CD14-positive monocyte (primary cell): ENCODE data around the gene TGFB1I1. TPM values are rescaled to one million over a fixed set of nuclear protein-coding genes. Genes with fewer than 3 reads are reported as not detected.

Experiments used
- DNase-seq, 3 donors: peaks; one replicate each; pipeline ENCODE4 v3.0.0-alpha.2; 2011 to 2022
- H2AFZ ChIP-seq: 2 replicates; pipeline ENCODE4 v1.6.0; 2012; ENCODE audit warnings: mild to moderate bottlenecking, low read depth, low read length, inconsistent platforms; ENCODE audit not compliant: insufficient read depth, poor library complexity, severe bottlenecking
- H3K27ac ChIP-seq, 2 donors: 1 replicate in 1 of 2; 2 replicates in 1 of 2; pipeline ENCODE4 v1.5.1; 2012 to 2013; ENCODE audit warnings: low read length in 2 of 2, control low read depth in 1 of 2, inconsistent platforms in 1 of 2, low read depth in 1 of 2, mild to moderate bottlenecking in 1 of 2
- H3K27me3 ChIP-seq, 2 donors: one replicate each; pipeline versions ENCODE4 v1.6.0 to v1.6.1; 2011 to 2013; ENCODE audit warnings: low read length in 2 of 2; ENCODE audit not compliant: control insufficient read depth in 2 of 2, insufficient read depth in 2 of 2
- H3K36me3 ChIP-seq, 2 donors: replicated peaks in 1 of 2; 1 replicate in 1 of 2; 2 replicates in 1 of 2; pipeline versions ENCODE4 v1.5.1 to v1.6.1; 2012 to 2013; ENCODE audit warnings: low read length in 2 of 2, control low read depth in 1 of 2, inconsistent platforms in 1 of 2, mild to moderate bottlenecking in 1 of 2; ENCODE audit not compliant: insufficient read depth in 2 of 2, control insufficient read depth in 1 of 2
- H3K4me1 ChIP-seq, 2 donors: 1 replicate in 1 of 2; 2 replicates in 1 of 2; pipeline versions ENCODE4 v1.5.1 to v1.6.1; 2012 to 2013; ENCODE audit warnings: low read length in 2 of 2, control low read depth in 1 of 2, inconsistent platforms in 1 of 2, mild to moderate bottlenecking in 1 of 2, moderate library complexity in 1 of 2; ENCODE audit not compliant: insufficient read depth in 2 of 2, control insufficient read depth in 1 of 2
- H3K4me2 ChIP-seq: replicated peaks from 2 replicates; pipeline ENCODE3; 2012; ENCODE audit warnings: low read length, moderate library complexity, mild to moderate bottlenecking; ENCODE audit not compliant: poor library complexity, severe bottlenecking; ENCODE audit errors: extremely low read depth
- H3K4me3 ChIP-seq, 3 experiments: fragments of 200-600 bp in 1 of 3; sonication (generic) in 1 of 3; replicated peaks in 1 of 3; 1 replicate in 2 of 3; 2 replicates in 1 of 3; pipeline ENCODE4 v1.5.1; 2011 to 2013; ENCODE audit warnings: low read length in 3 of 3, mild to moderate bottlenecking in 3 of 3, control low read depth in 2 of 3, low read depth in 2 of 3, inconsistent platforms in 1 of 3, moderate library complexity in 1 of 3
- H3K79me2 ChIP-seq: 2 replicates; pipeline ENCODE4 v1.6.0; 2012; ENCODE audit warnings: mild to moderate bottlenecking, control low read depth, inconsistent platforms, low read length, moderate library complexity; ENCODE audit not compliant: insufficient read depth
- H3K9ac ChIP-seq: 2 replicates; pipeline ENCODE4 v1.6.0; 2017; ENCODE audit warnings: low read length, mild to moderate bottlenecking; ENCODE audit not compliant: insufficient read depth, poor library complexity, severe bottlenecking
- H3K9me3 ChIP-seq, 2 donors: replicated peaks in 1 of 2; 1 replicate in 1 of 2; 2 replicates in 1 of 2; pipeline versions ENCODE4 v1.5.1 to v1.6.1; 2012 to 2013; ENCODE audit warnings: low read length in 2 of 2, control low read depth in 1 of 2; ENCODE audit not compliant: control insufficient read depth in 1 of 2, insufficient read depth in 1 of 2
- H4K20me1 ChIP-seq: 2 replicates; pipeline ENCODE4 v1.6.0; 2012; ENCODE audit warnings: mild to moderate bottlenecking, low read length, control low read depth, moderate library complexity; ENCODE audit not compliant: insufficient read depth
- H3K27ac Mint-ChIP-seq, 7 donors: one replicate each; pipeline ENCODE4 v1.8.0; 2020; ENCODE audit warnings: mild to moderate bottlenecking in 7 of 7, mixed read lengths in 7 of 7, moderate library complexity in 6 of 7, inconsistent platforms in 2 of 7
- H3K27me3 Mint-ChIP-seq, 3 donors: one replicate each; pipeline ENCODE4 v1.8.0; 2021 to 2022; ENCODE audit warnings: low read depth in 3 of 3, mild to moderate bottlenecking in 3 of 3, mixed read lengths in 3 of 3, moderate library complexity in 3 of 3, inconsistent platforms in 1 of 3
- H3K36me3 Mint-ChIP-seq, 2 donors: one replicate each; pipeline ENCODE4 v1.8.0; 2020; ENCODE audit warnings: mixed read lengths in 2 of 2, inconsistent platforms in 1 of 2, mild to moderate bottlenecking in 1 of 2
- H3K4me1 Mint-ChIP-seq: one replicate; pipeline ENCODE4 v1.8.0; 2020; ENCODE audit warnings: mild to moderate bottlenecking, mixed read lengths
- H3K4me3 Mint-ChIP-seq, 2 donors: one replicate each; pipeline ENCODE4 v1.8.0; 2020; ENCODE audit warnings: mild to moderate bottlenecking in 2 of 2, mixed read lengths in 2 of 2, moderate library complexity in 1 of 2
- H3K9me3 Mint-ChIP-seq, 7 donors: one replicate each; pipeline ENCODE4 v1.8.0; 2020 to 2022; ENCODE audit warnings: mixed read lengths in 7 of 7, mild to moderate bottlenecking in 6 of 7, moderate library complexity in 6 of 7, inconsistent platforms in 2 of 7
- WGBS: methylation state at CpG from one replicate; pipeline ENCODE4 v1.1.5; 2013; ENCODE audit warnings: missing lambda C conversion rate; ENCODE audit not compliant: insufficient coverage; 5-methylcytosine and 5-hydroxymethylcytosine counted together
- intact Hi-C, 2 donors: fragments of 100-400 bp; cut with micrococcal nuclease; formaldehyde crosslinking; loops; one replicate each; pipeline versions ENCODE4 v1.15.0 to v1.15.1; 2023
- polyA plus RNA-seq, 3 donors: library from polyadenylated mRNA; depleted of rRNA in 1 of 3; unstranded in 2 of 3; stranded (reverse) in 1 of 3; fragments of 300-500 nt in 2 of 3; fragments of >200 nt in 1 of 3; fragmentation: Illumina TruSeq in 2 of 3; gene quantifications; 1 replicate in 2 of 3; 2 replicates in 1 of 3; pipeline ENCODE4 v1.2.3, GENCODE V29; 2012 to 2021
- TF ChIP-seq, protein P1 (sequence below): fragments of 200-600 bp; IDR thresholded peaks from one replicate; pipeline ENCODE4 v1.8.0; 2022; ENCODE audit warnings: antibody characterized with exemption, mild to moderate bottlenecking

Gene TGFB1I1
- polyA plus RNA-seq, 3 donors = 0.11 to 0.16 TPM; not detected in 1

DNA sequence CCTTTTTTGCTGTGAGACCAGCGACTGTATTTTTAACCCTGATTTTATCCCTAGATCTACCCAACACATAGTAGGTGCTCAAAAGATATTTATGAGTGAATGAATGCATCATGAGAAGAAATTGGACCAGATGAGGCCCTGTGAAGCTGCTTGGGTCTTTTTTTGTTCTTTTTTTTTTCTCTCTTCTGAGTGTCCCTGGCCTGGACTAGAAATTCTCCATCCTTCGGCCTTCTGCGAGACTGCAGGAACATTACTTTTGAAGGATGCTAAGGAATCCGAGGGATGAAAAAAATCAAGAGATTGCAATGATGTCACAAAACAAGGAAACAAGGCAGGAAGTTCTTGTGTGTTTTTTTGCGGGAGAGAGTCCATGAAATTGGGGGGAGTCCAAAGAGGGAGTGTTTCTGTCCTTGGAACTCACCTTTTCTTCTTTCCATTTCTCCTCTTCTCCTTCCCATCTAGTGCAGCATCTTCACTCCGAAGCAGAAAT is 36.8 kb downstream of the TGFB1I1 start:
- no peaks in the 10 kb centered on the region for H3K27me3 ChIP-seq
- intact Hi-C loops = no loop called here
- peak overlapping the region; percentile 91 for H3K4me2 ChIP-seq
- peaks cover 0 to 6% (median 3%) of the 10 kb centered on the region in 7 donors for H3K9me3 Mint-ChIP-seq
- H2AFZ ChIP-seq = peak overlapping the region; percentile 97
- peaks cover 18% of the 10 kb centered on the region for H3K79me2 ChIP-seq
- DNase-seq = no peak
- H3K36me3 Mint-ChIP-seq = peaks cover 6 to 11% of the 10 kb centered on the region in 2 donors
- peak overlapping the region; percentile 84 to 95 (median 92) for H3K27ac Mint-ChIP-seq
- H3K9me3 ChIP-seq = peaks cover 0 to 4% of the 10 kb centered on the region in 2 donors
- no peaks in the 10 kb centered on the region for H3K36me3 ChIP-seq
- H4K20me1 ChIP-seq = no peaks in the 10 kb centered on the region
- TF ChIP-seq, protein P1, sequence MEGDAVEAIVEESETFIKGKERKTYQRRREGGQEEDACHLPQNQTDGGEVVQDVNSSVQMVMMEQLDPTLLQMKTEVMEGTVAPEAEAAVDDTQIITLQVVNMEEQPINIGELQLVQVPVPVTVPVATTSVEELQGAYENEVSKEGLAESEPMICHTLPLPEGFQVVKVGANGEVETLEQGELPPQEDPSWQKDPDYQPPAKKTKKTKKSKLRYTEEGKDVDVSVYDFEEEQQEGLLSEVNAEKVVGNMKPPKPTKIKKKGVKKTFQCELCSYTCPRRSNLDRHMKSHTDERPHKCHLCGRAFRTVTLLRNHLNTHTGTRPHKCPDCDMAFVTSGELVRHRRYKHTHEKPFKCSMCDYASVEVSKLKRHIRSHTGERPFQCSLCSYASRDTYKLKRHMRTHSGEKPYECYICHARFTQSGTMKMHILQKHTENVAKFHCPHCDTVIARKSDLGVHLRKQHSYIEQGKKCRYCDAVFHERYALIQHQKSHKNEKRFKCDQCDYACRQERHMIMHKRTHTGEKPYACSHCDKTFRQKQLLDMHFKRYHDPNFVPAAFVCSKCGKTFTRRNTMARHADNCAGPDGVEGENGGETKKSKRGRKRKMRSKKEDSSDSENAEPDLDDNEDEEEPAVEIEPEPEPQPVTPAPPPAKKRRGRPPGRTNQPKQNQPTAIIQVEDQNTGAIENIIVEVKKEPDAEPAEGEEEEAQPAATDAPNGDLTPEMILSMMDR = no peak
- H3K4me3 ChIP-seq = peak overlapping the region; percentile 67 to 98 (median 96)
- no peaks in the 10 kb centered on the region for H3K27me3 Mint-ChIP-seq
- peak overlapping the region; percentile 95 for H3K9ac ChIP-seq
- H3K4me1 ChIP-seq = peaks cover 32 to 39% of the 10 kb centered on the region in 2 donors
- peaks cover 44% of the 10 kb centered on the region for H3K4me1 Mint-ChIP-seq
- H3K4me3 Mint-ChIP-seq = peak overlapping the region; percentile 90 to 91
- H3K27ac ChIP-seq = peak overlapping the region; percentile 81 to 94
- 28% methylated on average over 4 of the region's 6 CpGs for WGBS

- H3K36me3 Mint-ChIP-seq = no peaks in the 10 kb centered on the region
- TF ChIP-seq, protein P1 = no peak
- no peak overlapping the region for H3K27ac Mint-ChIP-seq
- H3K79me2 ChIP-seq = peaks cover under 1% of the 10 kb centered on the region
- H3K9me3 Mint-ChIP-seq = peaks cover 9 to 26% (median 21%) of the 10 kb centered on the region in 7 donors
- H3K9ac ChIP-seq = no peak overlapping the region
- intact Hi-C loops = no loop called here
- H2AFZ ChIP-seq = no peak overlapping the region
- H3K27me3 ChIP-seq = no peaks in the 10 kb centered on the region
- no peak overlapping the region for H3K27ac ChIP-seq
- DNase-seq = no peak
- peaks cover 10% of the 10 kb centered on the region for H3K4me1 Mint-ChIP-seq
- no peak overlapping the region for H3K4me3 Mint-ChIP-seq
- peaks cover 8 to 11% of the 10 kb centered on the region in 2 donors for H3K4me1 ChIP-seq
- H3K4me3 ChIP-seq = no peak overlapping the region
- H3K27me3 Mint-ChIP-seq = peaks cover 0 to 5% (median 0%) of the 10 kb centered on the region in 3 donors
- H3K4me2 ChIP-seq = no peak overlapping the region
- H3K36me3 ChIP-seq = no peaks in the 10 kb centered on the region
- H3K9me3 ChIP-seq = peaks cover 0 to 16% of the 10 kb centered on the region in 2 donors
- WGBS = 73% methylated on average over 4 of the region's 6 CpGs
- H4K20me1 ChIP-seq = no peaks in the 10 kb centered on the region
Measured at GRCh38 chr16:31513126-31513525, 41.2 kb downstream of the TGFB1I1 start.
